SKM-1 (cell line): ENCODE data around the gene DTNB.
A peak's percentile ranks its signal among the peaks of the same experiment; 100 is the strongest.

Experiments used
- DNase-seq: peaks from one replicate; lab custom pipeline; 2025; ENCODE audit not compliant: unreplicated experiment; lab: John Stamatoyannopoulos, UW

DTNB gene

GRCh38 chr2:25400576-25401216, 272.7 kb downstream of the DTNB start:
- no peak for DNase-seq

GRCh38 chr2:25400169-25400568, 273.2 kb downstream of the DTNB start:
- no peak for DNase-seq

- no peak for DNase-seq
Measured at GRCh38 chr2:25398534-25398933, 274.8 kb downstream of the DTNB start.

- DNase-seq = no peak
Measured at GRCh38 chr2:25397777-25398176, 275.6 kb downstream of the DTNB start.

- DNase-seq = no peak
Measured at GRCh38 chr2:25389161-25389560, 284.2 kb downstream of the DTNB start.

GRCh38 chr2:25388491-25388890, 284.9 kb downstream of the DTNB start:
- no peak for DNase-seq

- DNase-seq = no peak
Measured at GRCh38 chr2:25387876-25388449, 285.4 kb downstream of the DTNB start.

GRCh38 chr2:25386971-25387875, 286.2 kb downstream of the DTNB start:
- no peak for DNase-seq

- DNase-seq = no peak
Measured at GRCh38 chr2:25385910-25386309, 287.5 kb downstream of the DTNB start.

- no peak for DNase-seq
Measured at GRCh38 chr2:25383806-25384205, 289.6 kb downstream of the DTNB start.

GRCh38 chr2:25381502-25381901, 291.9 kb downstream of the DTNB start:
- no peak for DNase-seq

- DNase-seq = no peak
Measured at GRCh38 chr2:25380586-25381375, 292.6 kb downstream of the DTNB start.

GRCh38 chr2:25380023-25380422, 293.4 kb downstream of the DTNB start:
- no peak for DNase-seq

- no peak for DNase-seq
Measured at GRCh38 chr2:25379535-25379934, 293.8 kb downstream of the DTNB start.

- no peak for DNase-seq
Measured at GRCh38 chr2:25378731-25379490, 294.5 kb downstream of the DTNB start.

- no peak for DNase-seq
Measured at GRCh38 chr2:25377822-25378421, 295.5 kb downstream of the DTNB start.

GRCh38 chr2:25376750-25377621, 296.4 kb downstream of the DTNB start:
- DNase-seq = peak; percentile 69

GRCh38 chr2:25375989-25376545, 297.3 kb downstream of the DTNB start:
- no peak for DNase-seq
